Kidney (tissue), 14 donors: ENCODE results near the gene MYRIP. TPM values are rescaled to one million over a fixed set of nuclear protein-coding genes. Genes with fewer than 3 reads are reported as not detected.

Source experiments
- DNase-seq, 5 donors: peaks; one replicate each; pipeline ENCODE4 v3.0.0-alpha.2; 2013 to 2020
- FAIRE-seq: peaks from 2 replicates; lab custom pipeline; 2012; peaks lifted over from hg19 to GRCh38; lab: Jason Lieb, UNC
- H3K27ac ChIP-seq, 2 donors: one replicate each; pipeline ENCODE4 v1.7.0; 2013; ENCODE audit warnings: low read depth in 2 of 2, low read length in 2 of 2, inconsistent platforms in 1 of 2
- H3K27me3 ChIP-seq: one replicate; pipeline ENCODE4 v1.7.1; 2013; ENCODE audit warnings: low read length, inconsistent platforms; ENCODE audit not compliant: control insufficient read depth, insufficient read depth
- H3K36me3 ChIP-seq, 3 donors: one replicate each; pipeline versions ENCODE4 v1.7.0 to v1.7.1; 2013; ENCODE audit warnings: low read length in 3 of 3, control low read depth in 1 of 3, inconsistent platforms in 1 of 3; ENCODE audit not compliant: insufficient read depth in 3 of 3, control insufficient read depth in 2 of 3
- H3K4me1 ChIP-seq, 3 donors: one replicate each; pipeline versions ENCODE4 v1.7.0 to v1.7.1; 2013; ENCODE audit warnings: low read length in 3 of 3, inconsistent platforms in 1 of 3, low read depth in 1 of 3; ENCODE audit not compliant: control insufficient read depth in 2 of 3, insufficient read depth in 2 of 3
- H3K4me3 ChIP-seq, 3 donors: one replicate each; pipeline versions ENCODE4 v1.7.0 to v1.8.1; 2013; ENCODE audit warnings: low read length in 3 of 3, control low read depth in 1 of 3, inconsistent platforms in 1 of 3
- H3K9ac ChIP-seq, 3 donors: one replicate each; pipeline versions ENCODE4 v1.7.0 to v1.7.1; 2013; ENCODE audit warnings: low read length in 3 of 3, control low read depth in 1 of 3, inconsistent platforms in 1 of 3
- H3K9me3 ChIP-seq, 3 donors: one replicate each; pipeline versions ENCODE4 v1.7.0 to v1.7.1; 2013; ENCODE audit warnings: low read length in 3 of 3, control low read depth in 1 of 3, inconsistent platforms in 1 of 3; ENCODE audit not compliant: control insufficient read depth in 2 of 3, insufficient read depth in 1 of 3
- CTCF ChIP-seq: IDR thresholded peaks from 3 replicates; pipeline ENCODE4 v1.5.1; 2012; ENCODE audit warnings: mild to moderate bottlenecking, moderate library complexity, borderline replicate concordance; ENCODE audit not compliant: insufficient read depth; ENCODE audit errors: extremely low read depth
- intact Hi-C: fragments of 100-400 bp; cut with DNase I; formaldehyde crosslinking; loops from one replicate; pipeline ENCODE4 v1.11.1; 2022
- polyA plus RNA-seq: library from polyadenylated mRNA; stranded (reverse); fragments of 350-450 nt; fragmentation: Illumina TruSeq; extraction: RNeasy Lipid Tissue Mini Kit (QIAGEN cat#74804); gene quantifications from one replicate; pipeline ENCODE4 v1.2.3, GENCODE V29; 2014; ENCODE audit warnings: low read depth, low replicate concordance; ENCODE audit not compliant: insufficient read depth
- total RNA-seq: library from RNA; stranded (reverse); fragmentation: NEBNext Ultra II Directional; extraction: Animal tissue kit (Norgen Biotek cat#: 25700); gene quantifications from one replicate; pipeline ENCODE4 v1.2.1, GENCODE V29; 2021
- donor health status: control.
- donor health status: control.
- donor health status: control.
- donor health status: control.
- donor health status: control.
- donor health status: DM: yes; HTN: yes; CAD: no.
- donor health status: Normal renal cell carcinoma (clear cell type).

Gene MYRIP
- total and polyA plus RNA-seq, 2 donors from 2014 or later, result 0.92 to 6.6 TPM

DNA sequence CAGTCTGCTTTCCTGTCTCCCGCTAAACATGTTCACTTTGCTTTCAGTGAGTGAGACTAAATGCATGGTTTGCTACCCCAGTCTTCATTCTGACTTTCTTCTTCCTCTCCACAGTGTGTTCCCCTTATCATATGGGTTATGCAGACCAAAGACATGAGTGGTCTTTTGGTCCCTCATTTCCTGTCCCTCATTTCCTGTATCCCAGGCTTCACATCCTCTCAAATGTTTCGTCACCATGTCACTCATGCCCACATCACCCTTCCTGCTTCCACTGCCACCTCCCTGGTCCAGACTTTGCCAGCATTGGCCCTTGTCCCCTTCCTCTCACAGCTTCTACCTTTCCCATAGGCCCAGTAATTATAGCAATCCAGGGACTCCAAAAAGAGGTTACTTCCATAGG is 209.0 kb downstream of the MYRIP start:
- no peaks in the 10 kb centered on the region for H3K4me1 ChIP-seq
- no peak overlapping the region for H3K27ac ChIP-seq
- no peak for TF ChIP-seq CTCF
- no peaks in the 10 kb centered on the region for H3K9me3 ChIP-seq
- no peak overlapping the region for H3K4me3 ChIP-seq
- no peaks in the 10 kb centered on the region for H3K36me3 ChIP-seq
- FAIRE-seq (no peak), DNase-seq (no peak)
- H3K27me3 ChIP-seq, result no peaks in the 10 kb centered on the region
- no peak overlapping the region for H3K9ac ChIP-seq
- intact Hi-C loops, result no loop called here

DNA sequence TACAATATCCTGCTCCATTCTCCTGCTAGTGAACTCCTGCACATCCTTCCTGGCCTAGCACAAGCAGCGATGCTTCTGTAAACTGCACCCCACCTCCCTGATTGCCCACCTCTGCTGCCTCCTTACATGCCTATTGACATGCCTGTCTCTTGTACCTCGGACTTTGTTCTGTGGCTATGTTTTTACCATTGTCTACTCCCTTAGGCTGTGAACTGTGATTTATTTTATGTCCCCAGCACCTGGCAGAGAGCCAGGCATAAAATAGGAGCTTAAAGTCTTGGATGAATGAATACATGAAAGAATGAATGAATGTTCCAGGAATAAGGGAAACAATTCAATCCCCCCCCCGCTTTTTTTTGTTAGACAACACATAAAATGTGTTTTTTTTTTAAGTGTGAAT is 210.0 kb downstream of the MYRIP start:
- DNase-seq (peak in 4 of 5 donors; percentile 25 to 73 (median 52)), FAIRE-seq (no peak)

GRCh38 chr3:40020689-40021088 is 211.3 kb downstream of the MYRIP start:
- FAIRE-seq (no peak), DNase-seq (no peak)
- intact Hi-C loops, result no loop called here
- TF ChIP-seq CTCF, result no peak
- peaks cover 0 to under 1% (median 0%) of the 10 kb centered on the region in 3 donors for H3K9me3 ChIP-seq
- H3K27ac ChIP-seq, result no peak overlapping the region
- no peaks in the 10 kb centered on the region for H3K27me3 ChIP-seq
- H3K4me1 ChIP-seq, result no peaks in the 10 kb centered on the region
- no peak overlapping the region for H3K4me3 ChIP-seq
- no peaks in the 10 kb centered on the region for H3K36me3 ChIP-seq
- H3K9ac ChIP-seq, result no peak overlapping the region

More for the DNA sequence above, 210.0 kb downstream of the MYRIP start:
- no peak overlapping the region for H3K9ac ChIP-seq
- no peak overlapping the region for H3K27ac ChIP-seq
- H3K4me3 ChIP-seq, result no peak overlapping the region
- no peaks in the 10 kb centered on the region for H3K36me3 ChIP-seq
- intact Hi-C loops, result no loop called here
- H3K9me3 ChIP-seq, result no peaks in the 10 kb centered on the region
- H3K27me3 ChIP-seq, result no peaks in the 10 kb centered on the region
- TF ChIP-seq CTCF, result no peak
- no peaks in the 10 kb centered on the region for H3K4me1 ChIP-seq

- intact Hi-C loops, result no loop called here
- no peak for TF ChIP-seq CTCF
- H3K4me1 ChIP-seq, result no peaks in the 10 kb centered on the region
- FAIRE-seq, result no peak
- no peak overlapping the region for H3K9ac ChIP-seq
- H3K36me3 ChIP-seq, result no peaks in the 10 kb centered on the region
- H3K27me3 ChIP-seq, result no peaks in the 10 kb centered on the region
- H3K9me3 ChIP-seq, result peaks cover 0 to 7% (median 0%) of the 10 kb centered on the region in 3 donors
- DNase-seq, result no peak
- no peak overlapping the region for H3K4me3 ChIP-seq
- no peak overlapping the region for H3K27ac ChIP-seq
Observed at GRCh38 chr3:40021338-40021737, 211.9 kb downstream of the MYRIP start.
